Activated CD4-positive, alpha-beta memory T cell treated with anti-CD3 and anti-CD28 coated beads, Interleukin-2, amount 10 ng/mL, durations not matched to agents 7 days and 5 days (primary cell): ENCODE results near the gene ACTRT3. TPM values are rescaled to one million over a fixed set of nuclear protein-coding genes. Genes with fewer than 3 reads are reported as not detected.

Source experiments
- CTCF ChIA-PET: fragments of 350-600 bp; sonication (Branson Sonifier 250); formaldehyde crosslinking; loops from one replicate; lab custom pipeline; 2021; ENCODE audit warnings: antibody characterized with exemption, inconsistent platforms; lab: Charles Lee
- POLR2A ChIA-PET: fragments of 350-600 bp; sonication (Branson Sonifier 250); formaldehyde crosslinking; loops from one replicate; lab custom pipeline; 2021; ENCODE audit warnings: antibody characterized with exemption; lab: Charles Lee
- DNase-seq: peaks from one replicate; pipeline ENCODE4 v3.0.0-alpha.2; 2020
- H3K27ac Mint-ChIP-seq: one replicate; pipeline ENCODE4 v1.8.0; 2021; ENCODE audit warnings: mild to moderate bottlenecking, mixed read lengths
- H3K27me3 Mint-ChIP-seq: one replicate; pipeline ENCODE4 v1.8.0; 2021; ENCODE audit warnings: mixed read lengths
- H3K36me3 Mint-ChIP-seq: one replicate; pipeline ENCODE4 v1.8.0; 2021; ENCODE audit warnings: low read depth, mixed read lengths
- H3K4me1 Mint-ChIP-seq: one replicate; pipeline ENCODE4 v1.8.0; 2021; ENCODE audit warnings: mixed read lengths
- H3K4me3 Mint-ChIP-seq: one replicate; pipeline ENCODE4 v1.8.0; 2021; ENCODE audit warnings: mild to moderate bottlenecking, mixed read lengths
- H3K9me3 Mint-ChIP-seq: one replicate; pipeline ENCODE4 v1.8.0; 2021; ENCODE audit warnings: mixed read lengths
- total RNA-seq, 2 experiments: library from RNA; stranded (reverse); gene quantifications; one replicate each; pipeline ENCODE4 v1.2.3, GENCODE V29; 2021

The ACTRT3 gene
- total RNA-seq, 2 experiments from 2014 or later, result 0.43 to 0.58 TPM

DNA sequence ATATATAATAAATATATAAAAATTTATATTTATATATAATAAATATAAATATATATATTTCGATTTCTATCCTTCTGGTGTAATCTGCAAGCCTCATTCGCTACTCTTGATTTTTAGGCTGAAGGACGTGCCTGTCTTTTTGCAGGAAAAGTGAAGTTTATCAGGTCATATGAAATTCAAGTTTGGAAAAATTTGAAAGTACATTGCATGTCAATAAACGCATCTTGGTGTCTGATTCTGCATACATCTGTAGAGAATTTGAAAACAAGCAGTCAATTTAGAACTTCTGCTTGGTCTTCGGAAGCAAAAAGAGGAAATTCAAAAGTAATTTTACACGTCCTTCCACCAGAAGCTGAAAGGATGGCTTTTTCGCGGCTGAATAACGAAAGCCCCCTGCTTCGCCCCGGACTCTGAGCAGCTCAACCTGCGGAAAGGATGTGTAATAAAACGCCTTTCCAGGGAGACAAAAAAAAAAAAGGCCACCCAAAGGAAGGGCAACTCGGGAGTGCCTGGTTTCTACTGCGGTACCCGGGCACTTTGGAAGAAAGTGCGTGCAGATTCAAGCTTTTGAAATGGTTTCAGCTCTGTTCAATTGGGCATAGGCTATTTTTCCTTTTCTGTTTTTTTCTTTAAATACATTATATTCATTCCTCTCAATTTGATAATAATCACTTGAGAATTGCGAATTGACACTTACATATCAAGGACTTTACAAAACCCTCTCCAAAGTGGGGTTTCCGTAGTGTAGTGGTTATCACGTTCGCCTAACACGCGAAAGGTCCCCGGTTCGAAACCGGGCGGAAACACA lies 2.3 kb upstream of the ACTRT3 start:
- H3K27me3 Mint-ChIP-seq, result no peaks in the 10 kb centered on the region
- peak overlapping the region; percentile 93 for H3K4me3 Mint-ChIP-seq
- no peaks in the 10 kb centered on the region for H3K9me3 Mint-ChIP-seq
- ChIA-PET POLR2A (interaction anchor here (0.6 to 3.7 kb wide), 9 partner anchors 8 to 1098 kb away, joined by 3 to 83 read pairs (median 9); partner anchors contain the start of genes LRRC34, LRRIQ4, RPL22L1 and SEC62), CTCF (interaction anchor here (0.7 to 3.3 kb wide), 6 partner anchors 9 to 1098 kb away, joined by 3 to 29 read pairs (median 6); partner anchors contain the start of genes LRRC34 and LRRIQ4)
- peak; percentile 62 for DNase-seq
- H3K4me1 Mint-ChIP-seq, result peaks cover 36% of the 10 kb centered on the region
- H3K27ac Mint-ChIP-seq, result peak overlapping the region; percentile 100
- H3K36me3 Mint-ChIP-seq, result peaks cover 26% of the 10 kb centered on the region

DNA sequence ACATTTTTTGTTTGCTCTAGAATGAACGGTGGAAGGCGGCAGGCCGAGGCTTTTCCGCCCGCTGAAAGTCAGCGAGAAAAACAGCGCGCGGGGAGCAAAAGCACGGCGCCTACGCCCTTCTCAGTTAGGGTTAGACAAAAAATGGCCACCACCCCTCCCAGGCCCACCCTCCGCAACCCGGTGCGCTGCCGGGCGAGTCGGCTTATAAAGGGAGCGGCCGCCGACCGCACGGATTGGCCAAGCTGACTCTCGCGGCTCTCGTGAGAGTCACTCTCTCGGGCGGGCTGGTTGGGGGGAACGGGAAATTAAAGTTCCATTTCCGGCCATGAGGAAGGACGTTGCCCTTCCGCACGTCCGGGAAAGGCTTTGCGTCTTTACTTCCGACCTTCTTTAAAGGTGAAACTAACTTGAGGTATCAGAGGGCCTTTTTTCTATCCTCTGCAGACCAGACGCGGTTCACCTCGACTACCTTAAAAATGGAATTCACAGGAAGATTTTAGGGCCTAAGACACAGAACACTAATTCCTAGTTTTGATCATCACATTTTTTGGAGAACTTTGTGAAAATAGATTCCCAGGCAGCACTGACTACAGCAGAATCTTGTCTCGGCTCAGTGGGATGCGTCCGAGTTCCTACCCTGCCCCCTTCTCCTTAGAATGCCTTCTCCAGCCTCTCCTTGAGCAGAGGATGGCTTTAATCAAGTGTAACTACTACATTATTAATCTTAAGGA lies 4.3 kb downstream of the ACTRT3 start, which contains the start of gene TERC:
TERC (minus strand) TSS at position 179 of the 731 bp plus-strand sequence.
- no peaks in the 10 kb centered on the region for H3K36me3 Mint-ChIP-seq
- DNase-seq, result peak; percentile 92
- peak within 1 kb of the TSS; percentile 96 for H3K4me3 Mint-ChIP-seq
- no peaks in the 10 kb centered on the region for H3K27me3 Mint-ChIP-seq
- POLR2A ChIA-PET, result interaction anchor here (0.9 to 4.3 kb wide), 10 partner anchors 8 to 653 kb away, joined by 3 to 53 read pairs (median 10); partner anchors contain the start of genes LRRC34, LRRIQ4, MYNN and PHC3
- H3K4me1 Mint-ChIP-seq, result peaks cover 42% of the 10 kb centered on the region
- CTCF ChIA-PET, result no interaction called here
- H3K9me3 Mint-ChIP-seq, result peaks cover 2% of the 10 kb centered on the region
- peak within 1 kb of the TSS; percentile 97 for H3K27ac Mint-ChIP-seq

- Mint-ChIP-seq H3K9me3 (peaks cover 2% of the 10 kb centered on the region), H3K27ac (peak overlapping the region; percentile 97), H3K4me3 (peak overlapping the region; percentile 96), H3K4me1 (peaks cover 44% of the 10 kb centered on the region), H3K27me3 (no peaks in the 10 kb centered on the region), H3K36me3 (no peaks in the 10 kb centered on the region)
- ChIA-PET CTCF (interaction anchor here (1.2 to 4.3 kb wide), 3 partner anchors 9 to 99 kb away, joined by 3 to 29 read pairs (median 7); partner anchors contain the start of gene MYNN), POLR2A (interaction anchor here (0.9 to 4.3 kb wide), 11 partner anchors 9 to 653 kb away, joined by 3 to 53 read pairs (median 7); partner anchors contain the start of genes LRRC34, LRRIQ4, MYNN and PHC3)
- peak; percentile 67 for DNase-seq
These were observed 5.0 kb downstream of the ACTRT3 start for GRCh38 chr3:169764312-169764881.

- Mint-ChIP-seq H3K4me3 (no peak overlapping the region), H3K27me3 (peaks cover 6% of the 10 kb centered on the region), H3K27ac (no peak overlapping the region), H3K9me3 (peaks cover 2% of the 10 kb centered on the region), H3K36me3 (no peaks in the 10 kb centered on the region), H3K4me1 (peaks cover 48% of the 10 kb centered on the region)
- CTCF ChIA-PET, result interaction anchor here (1.1 to 4.3 kb wide), 2 partner anchors 9 to 13 kb away, joined by 4 to 29 read pairs; partner anchors contain the start of genes ACTRT3 and MYNN
- POLR2A ChIA-PET, result interaction anchor here (1.0 kb wide), 1 partner anchor 279 kb away, joined by 3 read pairs; no protein-coding TSS in a partner anchor
- no peak for DNase-seq
These were observed 8.9 kb downstream of the ACTRT3 start for GRCh38 chr3:169760479-169760878.

DNA sequence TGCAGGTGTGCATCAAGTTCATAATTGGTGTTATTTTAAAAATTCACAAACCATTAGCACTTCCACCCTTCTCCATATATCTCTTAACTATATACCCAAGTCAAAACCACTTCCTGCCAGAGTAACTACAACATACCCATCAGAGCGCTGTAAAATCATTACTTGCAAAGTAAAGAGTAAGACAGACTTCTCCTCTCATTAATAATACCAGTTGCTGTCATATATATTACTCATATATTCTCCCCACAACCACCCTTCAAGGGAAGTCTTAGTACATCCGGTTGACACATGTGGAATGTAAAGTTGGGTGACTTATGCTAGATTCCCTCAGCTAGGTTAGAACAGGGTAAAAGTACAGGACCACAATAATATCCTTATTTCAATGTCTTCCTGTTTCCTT lies 10.1 kb downstream of the ACTRT3 start:
- ChIA-PET CTCF (interaction anchor here (1.7 kb wide), 1 partner anchor 10 kb away, joined by 3 read pairs; the partner anchor contains the start of gene ACTRT3), POLR2A (interaction anchor here (0.6 to 2.3 kb wide), 2 partner anchors 10 to 14 kb away, joined by 3 to 11 read pairs; partner anchors contain the start of genes ACTRT3 and MYNN)
- peak overlapping the region; percentile 38 for H3K27ac Mint-ChIP-seq
- no peak overlapping the region for H3K4me3 Mint-ChIP-seq
- peaks cover 42% of the 10 kb centered on the region for H3K4me1 Mint-ChIP-seq
- no peaks in the 10 kb centered on the region for H3K9me3 Mint-ChIP-seq
- no peak for DNase-seq
- H3K36me3 Mint-ChIP-seq, result no peaks in the 10 kb centered on the region
- peaks cover 8% of the 10 kb centered on the region for H3K27me3 Mint-ChIP-seq

DNA sequence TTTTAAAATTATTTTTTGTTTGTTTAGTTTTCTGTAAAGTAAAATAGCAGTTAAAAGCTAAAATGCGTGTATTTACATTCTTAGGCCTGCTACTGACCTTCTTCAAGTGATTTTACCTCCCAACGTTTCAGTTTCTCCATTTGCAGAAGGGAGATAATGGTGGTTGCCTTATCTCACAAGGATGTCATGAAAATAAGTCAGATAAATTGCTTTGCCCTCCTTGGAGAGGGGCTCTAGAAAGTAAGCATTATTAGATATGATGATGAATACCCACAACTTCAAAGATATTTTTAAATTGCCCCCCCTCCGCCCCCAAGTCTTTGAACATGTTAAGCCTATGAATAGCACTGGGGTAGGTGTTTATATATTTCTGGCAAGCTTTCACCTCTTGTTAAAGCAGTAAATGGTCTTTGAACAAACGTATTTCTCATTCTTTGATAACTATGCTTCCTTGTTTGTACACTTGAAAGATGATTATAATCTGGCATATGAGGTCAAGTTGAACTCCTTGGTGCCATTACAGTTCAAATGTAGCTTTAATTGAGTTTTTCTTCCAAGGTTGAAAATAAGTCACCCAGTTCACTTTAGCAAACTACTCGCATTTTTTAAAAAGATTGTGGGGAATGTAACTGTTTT lies 10.9 kb downstream of the ACTRT3 start:
- CTCF ChIA-PET, result interaction anchor here (1.7 kb wide), 1 partner anchor 11 kb away, joined by 3 read pairs; the partner anchor contains the start of gene ACTRT3
- peaks cover 8% of the 10 kb centered on the region for H3K27me3 Mint-ChIP-seq
- peaks cover 34% of the 10 kb centered on the region for H3K4me1 Mint-ChIP-seq
- H3K9me3 Mint-ChIP-seq, result no peaks in the 10 kb centered on the region
- no peak overlapping the region for H3K4me3 Mint-ChIP-seq
- no peaks in the 10 kb centered on the region for H3K36me3 Mint-ChIP-seq
- no peak for DNase-seq
- POLR2A ChIA-PET, result interaction anchor here (2.3 kb wide), 1 partner anchor 15 kb away, joined by 11 read pairs; the partner anchor contains the start of gene MYNN
- no peak overlapping the region for H3K27ac Mint-ChIP-seq

DNA sequence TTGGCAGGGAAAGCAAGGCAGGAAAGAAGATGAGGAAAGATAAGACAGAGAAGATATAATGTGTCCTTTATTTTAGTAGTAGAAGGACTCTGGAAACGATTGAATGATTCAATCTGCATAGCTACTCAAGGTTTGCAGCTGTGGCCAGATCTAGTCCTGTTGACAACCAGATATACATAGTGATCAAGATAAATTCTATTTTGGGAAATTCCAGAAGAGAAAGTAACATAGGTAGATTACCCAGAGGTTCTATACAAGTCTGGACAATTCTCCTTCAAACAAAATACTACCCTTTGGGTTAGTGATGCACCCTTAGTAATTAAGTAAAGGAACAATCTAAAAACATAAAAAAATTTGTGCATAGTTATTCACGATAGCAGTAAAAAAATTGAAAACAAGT lies 13.9 kb downstream of the ACTRT3 start:
- H3K36me3 Mint-ChIP-seq, result no peaks in the 10 kb centered on the region
- no peak for DNase-seq
- POLR2A ChIA-PET, result no interaction called here
- no peak overlapping the region for H3K4me3 Mint-ChIP-seq
- no peak overlapping the region for H3K27ac Mint-ChIP-seq
- peaks cover 19% of the 10 kb centered on the region for H3K4me1 Mint-ChIP-seq
- no peaks in the 10 kb centered on the region for H3K9me3 Mint-ChIP-seq
- CTCF ChIA-PET, result no interaction called here
- peaks cover 17% of the 10 kb centered on the region for H3K27me3 Mint-ChIP-seq

GRCh38 chr3:169754711-169755110 lies 14.7 kb downstream of the ACTRT3 start:
- no peak for DNase-seq
- H3K27me3 Mint-ChIP-seq, result peaks cover 19% of the 10 kb centered on the region
- H3K4me1 Mint-ChIP-seq, result peaks cover 13% of the 10 kb centered on the region
- H3K36me3 Mint-ChIP-seq, result no peaks in the 10 kb centered on the region
- H3K9me3 Mint-ChIP-seq, result no peaks in the 10 kb centered on the region
- H3K27ac Mint-ChIP-seq, result no peak overlapping the region
- ChIA-PET CTCF (interaction anchor here (1.2 kb wide), 1 partner anchor 9 kb away, joined by 3 read pairs; no protein-coding TSS in a partner anchor), POLR2A (no interaction called here)
- no peak overlapping the region for H3K4me3 Mint-ChIP-seq

DNA sequence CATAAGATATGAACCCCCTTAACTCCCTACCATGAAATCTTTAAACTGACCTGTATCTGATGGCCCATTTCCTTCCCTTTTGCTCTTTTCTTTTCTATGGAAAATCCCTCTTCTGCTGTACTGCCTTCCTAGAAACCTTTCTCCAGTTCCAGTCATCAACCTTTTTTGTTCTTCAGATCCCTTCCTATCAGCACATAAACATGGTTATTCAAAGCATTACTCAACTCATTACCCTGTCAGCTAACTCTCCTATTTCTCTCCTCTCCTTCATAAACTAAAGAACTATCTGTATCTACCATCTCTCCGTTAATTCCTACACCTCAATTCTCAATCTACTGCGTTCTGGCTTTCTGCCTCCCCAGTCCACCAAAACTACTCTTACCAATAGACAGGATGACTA lies 17.5 kb downstream of the ACTRT3 start:
- Mint-ChIP-seq H3K9me3 (no peaks in the 10 kb centered on the region), H3K27ac (no peak overlapping the region), H3K36me3 (no peaks in the 10 kb centered on the region), H3K4me3 (no peak overlapping the region), H3K27me3 (peaks cover 28% of the 10 kb centered on the region), H3K4me1 (peaks cover 7% of the 10 kb centered on the region)
- CTCF ChIA-PET, result interaction anchor here (0.7 to 1.1 kb wide), 2 partner anchors 275 to 296 kb away, joined by 3 to 4 read pairs; no protein-coding TSS in a partner anchor
- no peak for DNase-seq
- POLR2A ChIA-PET, result no interaction called here

DNA sequence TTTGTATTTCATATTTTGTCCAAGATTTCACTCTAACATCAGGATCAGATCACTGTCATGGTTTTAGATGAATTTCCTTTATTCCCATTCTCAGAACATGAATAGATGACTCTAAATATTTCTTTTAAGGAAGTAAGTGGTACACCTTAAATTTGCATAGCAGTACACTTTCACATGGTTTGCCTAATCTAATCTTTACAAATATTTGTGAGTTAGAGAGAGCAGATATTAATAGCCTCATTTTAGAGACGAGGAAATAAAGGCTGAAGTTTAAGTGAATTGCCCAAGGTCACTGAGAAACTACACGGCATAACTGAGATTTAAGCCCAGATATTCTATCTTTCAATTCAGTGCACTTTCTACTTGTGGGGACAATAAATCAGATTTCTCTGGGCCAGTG lies 18.7 kb downstream of the ACTRT3 start:
- no peaks in the 10 kb centered on the region for H3K36me3 Mint-ChIP-seq

GRCh38 chr3:169748670-169749069 lies 20.7 kb downstream of the ACTRT3 start:
- H3K4me1 Mint-ChIP-seq, result peaks cover 7% of the 10 kb centered on the region
- H3K27ac Mint-ChIP-seq, result no peak overlapping the region
- DNase-seq, result no peak
- CTCF ChIA-PET, result no interaction called here
- peaks cover 28% of the 10 kb centered on the region for H3K27me3 Mint-ChIP-seq
- POLR2A ChIA-PET, result no interaction called here
- H3K36me3 Mint-ChIP-seq, result no peaks in the 10 kb centered on the region
- no peaks in the 10 kb centered on the region for H3K9me3 Mint-ChIP-seq
- no peak overlapping the region for H3K4me3 Mint-ChIP-seq

More for the DNA sequence above, 18.7 kb downstream of the ACTRT3 start:
- H3K4me3 Mint-ChIP-seq, result no peak overlapping the region
- DNase-seq, result no peak
- POLR2A ChIA-PET, result no interaction called here
- H3K9me3 Mint-ChIP-seq, result no peaks in the 10 kb centered on the region
- CTCF ChIA-PET, result interaction anchor here (1.1 kb wide), 1 partner anchor 276 kb away, joined by 3 read pairs; no protein-coding TSS in a partner anchor
- H3K27ac Mint-ChIP-seq, result no peak overlapping the region
- H3K27me3 Mint-ChIP-seq, result peaks cover 30% of the 10 kb centered on the region
- peaks cover 7% of the 10 kb centered on the region for H3K4me1 Mint-ChIP-seq
